GM19455 (cell line): ENCODE data around the gene C16orf95.

Experiments used
- ATAC-seq: cut with Tn5 transposase; IDR thresholded peaks from one replicate; pipeline ENCODE4 v1.9.1; 2021; ENCODE audit not compliant: unreplicated experiment

Gene C16orf95

GRCh38 chr16:87333581-87334331 lies 16.6 kb upstream of the C16orf95 start:
- no peak for ATAC-seq

DNA sequence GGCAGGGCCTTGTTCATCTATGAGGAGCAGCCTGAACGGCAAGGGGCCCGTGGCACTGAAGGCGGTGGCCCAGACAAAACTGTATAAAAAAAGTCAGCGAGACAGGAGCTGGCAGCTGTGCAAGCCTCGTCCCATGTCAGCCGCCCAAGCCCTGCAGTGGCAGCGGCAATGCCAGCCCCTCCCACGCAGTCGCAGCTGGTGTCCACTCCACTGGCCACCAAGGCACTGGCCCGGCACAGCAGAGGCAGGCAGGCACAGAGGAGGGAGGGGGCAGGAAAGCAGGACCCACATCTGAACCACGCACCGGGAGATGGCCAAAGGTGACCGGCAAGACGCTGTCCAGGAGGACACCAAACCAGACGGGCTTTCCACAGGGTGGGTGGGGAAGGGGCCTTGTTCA lies 15.9 kb upstream of the C16orf95 start:
- ATAC-seq: no peak

DNA sequence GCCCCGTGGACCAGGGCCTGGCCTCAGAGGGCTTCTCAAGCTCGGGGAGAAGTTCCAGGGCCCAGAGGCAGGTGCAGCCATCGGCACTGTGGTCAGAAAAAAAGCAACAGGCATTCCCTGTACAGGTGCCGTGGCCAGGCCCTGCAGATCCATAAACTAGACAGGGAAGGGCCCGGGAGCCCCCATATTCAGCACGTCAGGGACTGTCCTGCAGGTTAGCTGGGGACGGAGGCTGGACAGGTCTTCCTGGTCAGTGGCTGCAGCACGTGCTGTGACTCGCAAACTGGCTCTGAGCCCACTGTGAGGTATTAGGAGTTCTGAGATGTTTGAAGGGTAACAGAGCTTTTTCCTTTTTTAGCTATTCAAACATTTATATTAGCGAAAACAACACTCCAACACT lies 15.0 kb upstream of the C16orf95 start:
- ATAC-seq: no peak

GRCh38 chr16:87331241-87331801 lies 14.1 kb upstream of the C16orf95 start:
- no peak for ATAC-seq

DNA sequence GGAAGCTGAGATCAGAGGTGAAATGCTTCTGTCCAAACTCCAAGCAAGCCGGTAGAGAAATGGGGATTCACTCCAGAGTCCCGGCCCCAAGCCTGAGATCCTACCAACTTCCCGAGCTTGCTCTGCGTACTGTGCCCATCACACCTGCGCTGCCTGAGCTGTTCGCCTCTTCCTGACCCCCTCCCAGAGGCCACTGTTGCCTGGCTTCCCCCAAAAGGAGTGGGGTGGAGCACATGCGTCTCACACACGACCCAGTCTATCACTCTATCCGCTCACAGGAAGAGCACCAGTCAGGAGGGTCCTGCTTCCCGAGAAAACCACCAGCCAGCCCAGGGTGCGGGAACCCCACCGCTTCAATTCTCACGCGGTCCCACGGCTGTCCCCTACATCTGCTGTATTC lies 13.5 kb upstream of the C16orf95 start:
- no peak for ATAC-seq

- ATAC-seq: no peak
Measured at GRCh38 chr16:87330257-87330624, 13.0 kb upstream of the C16orf95 start.

- ATAC-seq: no peak
Measured at GRCh38 chr16:87329436-87330256, 12.5 kb upstream of the C16orf95 start.

DNA sequence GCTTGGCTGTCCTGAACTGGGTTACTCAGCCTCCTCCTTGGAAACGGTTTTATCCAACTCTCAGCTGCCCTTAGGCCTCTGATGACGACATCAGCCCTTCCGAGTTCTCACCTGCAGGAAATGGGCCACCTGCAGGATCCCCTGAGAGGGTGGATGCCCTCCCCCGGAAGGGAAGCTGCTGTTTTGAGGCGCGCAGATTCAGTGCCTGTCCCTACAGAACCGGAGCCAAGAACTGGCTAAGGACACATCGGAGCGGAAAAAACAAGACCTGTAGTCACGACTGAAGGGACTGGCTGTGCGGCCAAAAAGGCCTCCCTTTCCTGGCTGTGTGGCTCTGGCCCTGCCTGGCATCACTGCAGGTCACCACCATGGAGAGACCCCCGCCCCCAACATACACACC lies 11.7 kb upstream of the C16orf95 start:
- no peak for ATAC-seq

GRCh38 chr16:87327798-87328495 lies 10.8 kb upstream of the C16orf95 start:
- no peak for ATAC-seq

- ATAC-seq: no peak
Measured at GRCh38 chr16:87326151-87326571, 9.0 kb upstream of the C16orf95 start.

DNA sequence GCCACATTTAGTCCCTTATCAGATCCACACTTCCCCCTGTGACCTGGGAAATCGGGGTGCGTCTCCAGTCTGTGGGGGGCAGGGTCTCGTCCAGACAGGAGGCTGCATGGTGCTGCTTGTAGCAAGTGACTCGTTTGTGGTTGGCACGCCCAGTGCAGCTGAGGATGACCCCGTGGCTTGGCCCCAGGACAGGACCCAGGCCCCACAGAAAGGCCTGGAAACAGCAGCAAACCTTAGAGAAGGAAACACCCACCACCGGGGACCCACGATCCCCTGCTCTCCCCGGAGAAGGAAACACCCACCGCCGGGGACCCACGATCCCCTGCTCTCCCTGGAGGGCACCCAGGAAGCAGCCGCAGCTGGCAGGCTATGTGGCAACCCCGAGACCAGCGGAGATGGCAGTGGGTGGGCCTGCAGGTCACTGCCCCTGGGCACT lies 8.2 kb upstream of the C16orf95 start:
- no peak for ATAC-seq

DNA sequence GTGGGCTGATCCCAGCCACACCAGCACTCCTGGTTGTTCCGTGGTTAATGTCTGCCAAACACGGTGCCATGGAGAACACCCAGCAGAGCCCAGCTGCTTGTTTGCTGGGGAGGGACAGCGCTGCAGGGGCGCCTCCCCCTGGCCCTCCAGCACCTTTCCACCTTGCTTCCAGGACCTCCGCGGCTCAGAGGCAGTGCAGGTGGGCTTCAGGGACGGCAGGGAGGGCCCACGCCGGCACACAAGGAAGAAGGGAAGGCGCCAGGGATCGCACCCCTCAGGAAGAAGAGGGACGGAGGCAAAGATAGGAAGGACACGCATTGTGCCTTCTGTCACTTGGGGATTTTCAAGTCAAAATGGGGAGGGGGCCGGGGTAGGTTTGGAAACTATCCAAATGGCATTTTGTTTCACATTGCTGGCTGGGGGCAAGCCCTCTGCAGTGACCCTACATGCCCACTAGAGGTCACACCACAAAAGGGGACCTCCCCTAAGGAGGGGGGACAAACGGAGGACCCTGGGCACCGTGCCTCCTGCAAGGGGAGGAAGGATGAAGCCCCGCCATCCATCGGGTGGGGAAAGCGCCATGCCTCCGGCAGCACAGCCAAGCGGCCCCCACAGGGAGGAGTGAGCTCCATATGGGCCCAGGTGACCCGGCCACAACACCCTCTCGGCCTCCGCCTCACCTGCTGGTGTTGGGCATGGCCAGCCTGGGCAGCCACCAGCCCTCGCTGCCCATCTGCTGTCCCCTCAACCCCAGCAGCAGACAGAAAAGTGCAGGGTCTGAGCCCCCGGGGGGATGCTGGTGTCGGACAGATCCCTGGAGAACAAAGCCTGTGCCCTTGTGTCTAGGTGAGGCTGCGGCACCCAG lies 7.5 kb upstream of the C16orf95 start:
- ATAC-seq: no peak

DNA sequence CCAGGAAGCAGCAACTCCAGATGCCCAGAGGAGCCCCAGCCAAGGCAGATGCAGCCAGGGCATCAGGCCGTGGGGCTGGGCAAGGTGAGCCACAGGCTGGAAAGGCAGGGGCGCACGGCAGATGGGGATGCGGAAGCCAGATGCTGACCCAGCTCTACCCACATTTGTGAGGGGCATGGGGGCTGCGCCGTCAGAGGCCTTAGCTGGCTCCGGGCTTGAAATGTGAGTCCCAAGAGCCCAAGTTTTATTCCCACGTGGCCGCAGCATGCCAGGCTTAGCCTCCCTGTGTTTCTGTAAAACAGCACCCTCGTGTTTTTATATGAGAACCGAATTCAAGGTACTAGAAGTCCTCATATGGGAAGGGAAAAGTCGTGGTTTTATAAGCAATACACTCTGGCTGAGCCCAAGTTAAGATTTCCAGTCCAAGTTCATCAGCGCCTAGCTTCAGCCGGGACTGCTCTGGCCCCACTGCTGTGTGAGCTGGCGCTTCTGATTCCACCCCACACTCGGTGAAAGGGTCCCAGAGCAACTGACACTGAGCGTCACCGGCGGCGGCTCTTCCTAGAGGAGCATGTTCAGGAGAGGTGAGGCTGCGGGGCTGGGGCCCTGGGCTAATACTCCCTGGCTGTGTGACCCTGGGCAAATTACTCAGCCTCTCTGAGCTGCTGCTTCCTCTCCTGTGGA lies 6.7 kb upstream of the C16orf95 start:
- ATAC-seq: no peak

DNA sequence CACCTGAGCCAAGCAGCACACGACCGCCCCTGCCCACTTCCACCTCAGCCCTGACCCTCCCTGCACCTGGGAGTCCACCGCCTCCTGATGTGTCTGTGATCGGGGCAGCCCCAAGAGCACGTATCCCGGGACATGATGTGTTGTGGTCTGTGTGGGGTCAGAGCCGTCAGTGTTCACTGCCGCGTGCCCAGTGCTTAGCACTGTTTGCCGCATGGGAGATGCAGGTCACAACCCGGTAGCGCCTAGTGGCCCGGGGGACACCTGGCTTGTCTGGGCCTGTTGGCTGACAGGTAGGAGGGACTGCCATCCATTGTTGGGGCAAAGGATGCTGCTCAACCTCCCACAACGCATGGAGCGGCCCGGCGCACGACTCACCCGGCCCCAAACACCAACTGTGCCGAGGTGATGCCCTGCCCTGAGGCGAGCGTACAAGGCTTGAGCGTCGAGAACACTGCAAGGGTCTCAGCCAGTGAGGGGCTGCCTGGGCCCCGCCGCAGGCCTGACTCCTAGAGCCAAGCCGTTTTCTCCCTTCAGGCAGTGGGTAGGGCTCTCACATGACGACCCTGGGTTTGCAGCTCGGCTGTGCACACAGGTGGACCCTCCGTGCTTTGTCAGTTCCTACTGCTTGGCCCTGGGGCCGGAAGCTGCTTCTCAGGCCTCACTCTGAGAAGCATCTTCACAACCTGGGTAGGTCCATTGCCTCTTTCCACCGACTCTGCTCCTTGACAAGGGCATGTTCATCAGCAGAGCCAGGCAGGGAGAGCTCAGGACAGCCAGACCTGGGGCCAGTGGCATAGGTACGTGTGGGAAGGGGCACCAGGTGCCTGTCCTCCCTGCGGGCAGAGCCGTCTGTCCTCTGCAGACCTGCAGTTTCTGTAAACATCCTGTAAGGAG lies 5.9 kb upstream of the C16orf95 start:
- no peak for ATAC-seq

DNA sequence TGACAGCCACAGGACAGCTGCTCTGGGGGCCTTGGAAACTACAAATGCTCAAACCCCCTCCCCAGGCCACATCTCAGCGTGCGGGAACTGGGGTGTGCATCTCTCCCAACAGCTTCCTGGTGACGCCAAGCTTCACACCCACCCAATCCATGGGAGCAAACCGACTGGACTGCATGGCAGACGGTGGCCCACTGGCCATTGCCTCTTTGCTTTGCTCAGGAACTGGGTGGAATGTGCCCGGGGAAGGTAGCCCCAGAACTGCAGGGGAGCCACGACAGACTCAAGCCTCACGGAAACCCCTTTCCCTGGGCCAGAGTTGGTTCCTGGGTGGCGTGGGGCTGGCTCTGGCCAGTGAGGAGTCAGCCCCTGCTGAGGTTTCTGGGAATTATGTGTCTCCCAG lies 5.2 kb upstream of the C16orf95 start:
- no peak for ATAC-seq

DNA sequence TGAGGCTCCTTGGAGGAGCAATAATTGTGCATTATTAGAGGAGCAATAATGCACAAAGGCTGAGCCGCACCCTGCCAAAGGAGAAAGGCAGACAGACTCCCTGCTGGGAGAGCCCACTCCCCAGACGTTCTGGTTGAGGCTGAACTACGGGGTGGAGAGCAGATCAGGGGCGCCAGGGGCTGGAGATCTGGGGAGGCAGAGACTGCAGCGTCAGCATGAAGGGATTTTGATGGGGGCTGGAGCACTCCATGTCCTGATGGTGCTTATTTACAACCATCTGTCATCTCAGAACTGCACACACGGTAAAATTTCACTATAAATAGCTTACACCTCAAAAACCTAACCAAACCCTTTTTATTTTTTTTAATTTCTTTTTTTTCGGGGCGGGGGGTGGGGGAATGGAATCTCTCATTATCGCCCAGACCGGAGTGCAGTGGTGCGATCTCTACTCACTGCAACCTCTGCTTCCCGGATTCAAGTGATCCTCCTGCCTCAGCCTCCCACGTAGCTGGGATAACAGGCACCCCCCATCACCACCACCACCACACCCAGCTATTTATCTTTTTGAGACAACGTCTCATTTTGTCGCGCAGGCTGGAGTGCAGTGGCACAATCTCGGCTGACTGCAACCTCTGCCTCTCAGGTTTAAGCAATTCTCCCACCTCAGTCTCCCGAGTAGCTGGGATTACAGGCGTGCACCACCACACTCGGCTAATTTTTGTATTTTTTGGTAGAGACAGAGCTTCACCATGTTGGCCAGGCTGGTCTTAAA lies 4.3 kb upstream of the C16orf95 start:
- ATAC-seq: no peak

DNA sequence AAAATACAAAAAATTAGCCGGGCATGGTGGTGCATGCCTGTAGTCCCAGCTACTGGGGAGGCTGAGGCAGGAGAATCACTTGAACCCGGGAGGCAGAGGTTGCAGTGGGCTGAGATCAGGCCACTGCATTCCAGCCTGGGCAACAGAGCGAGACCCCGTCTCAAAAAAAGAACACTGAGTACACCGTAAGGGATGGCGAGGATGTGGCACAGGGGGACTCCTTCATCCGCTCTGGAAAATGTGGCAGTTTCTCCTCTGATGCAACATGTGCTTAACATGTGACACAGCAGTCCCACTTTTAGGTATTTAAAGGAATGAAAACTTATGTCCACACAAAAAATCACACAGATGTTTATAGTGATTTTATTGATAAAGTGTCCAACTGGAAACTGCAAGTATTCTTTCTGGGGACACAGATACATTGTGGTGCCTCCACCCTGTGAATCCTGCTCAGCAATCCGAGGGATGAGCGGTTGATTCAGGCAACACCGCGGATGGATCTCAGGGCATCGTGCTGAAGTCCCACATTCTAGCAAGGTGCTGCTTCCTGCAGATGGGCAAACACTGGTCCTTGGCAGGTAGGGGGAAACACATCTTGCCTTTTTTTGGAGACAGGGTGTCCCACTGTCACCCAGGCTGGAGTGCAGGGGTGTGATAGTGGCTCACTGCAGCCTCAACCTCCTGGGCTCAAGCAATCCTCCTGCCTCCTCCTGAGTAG lies 3.5 kb upstream of the C16orf95 start:
- no peak for ATAC-seq
